ENCODE results near the gene C2. TPM values are rescaled to one million over a fixed set of nuclear protein-coding genes. Genes with fewer than 3 reads are reported as not detected.

The C2 gene
- total and polyA plus RNA-seq, 4 donors: 5.6 to 46.6 (median 18.7) TPM

DNA sequence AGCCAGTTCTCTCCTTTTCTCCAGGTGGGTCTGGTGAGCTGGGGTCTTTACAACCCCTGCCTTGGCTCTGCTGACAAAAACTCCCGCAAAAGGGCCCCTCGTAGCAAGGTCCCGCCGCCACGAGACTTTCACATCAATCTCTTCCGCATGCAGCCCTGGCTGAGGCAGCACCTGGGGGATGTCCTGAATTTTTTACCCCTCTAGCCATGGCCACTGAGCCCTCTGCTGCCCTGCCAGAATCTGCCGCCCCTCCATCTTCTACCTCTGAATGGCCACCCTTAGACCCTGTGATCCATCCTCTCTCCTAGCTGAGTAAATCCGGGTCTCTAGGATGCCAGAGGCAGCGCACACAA lies 17.6 kb downstream of the C2 start:
- Histone ChIP-seq H3K9me3 (ENCODE audit: control insufficient read depth, low read length) (no peaks in the 10 kb centered on the region), H3K4me3 (ENCODE audit: low read length in 2 of 2) (no peak overlapping the region), H3K27ac (ENCODE audit: low read depth in 1 of 2, low read length in 2 of 2) (peak overlapping the region in 1 of 2 donors; percentile 73), H3K4me1 (ENCODE audit: control insufficient read depth in 1 of 2, insufficient read depth in 2 of 2, low read length in 2 of 2) (no peaks in the 10 kb centered on the region), H3K36me3 (ENCODE audit: control insufficient read depth in 1 of 2, insufficient read depth in 2 of 2, low read length in 1 of 2) (no peaks in the 10 kb centered on the region), H3K27me3 (ENCODE audit: control insufficient read depth in 1 of 2, insufficient read depth in 2 of 2, low read length in 1 of 2) (no peaks in the 10 kb centered on the region)
- DNase-seq (no peak), ATAC-seq (ENCODE audit: low FRiP score) (no peak)
- 47 to 55% methylated on average over 9 of the region's 9 CpGs for WGBS, 2 donors
- intact Hi-C loops (cut with DNase I): loop anchor here in 1 of 2 donors (5.0 kb wide), 1 partner anchor 43 kb away; the partner anchor contains the start of gene ZBTB12

DNA sequence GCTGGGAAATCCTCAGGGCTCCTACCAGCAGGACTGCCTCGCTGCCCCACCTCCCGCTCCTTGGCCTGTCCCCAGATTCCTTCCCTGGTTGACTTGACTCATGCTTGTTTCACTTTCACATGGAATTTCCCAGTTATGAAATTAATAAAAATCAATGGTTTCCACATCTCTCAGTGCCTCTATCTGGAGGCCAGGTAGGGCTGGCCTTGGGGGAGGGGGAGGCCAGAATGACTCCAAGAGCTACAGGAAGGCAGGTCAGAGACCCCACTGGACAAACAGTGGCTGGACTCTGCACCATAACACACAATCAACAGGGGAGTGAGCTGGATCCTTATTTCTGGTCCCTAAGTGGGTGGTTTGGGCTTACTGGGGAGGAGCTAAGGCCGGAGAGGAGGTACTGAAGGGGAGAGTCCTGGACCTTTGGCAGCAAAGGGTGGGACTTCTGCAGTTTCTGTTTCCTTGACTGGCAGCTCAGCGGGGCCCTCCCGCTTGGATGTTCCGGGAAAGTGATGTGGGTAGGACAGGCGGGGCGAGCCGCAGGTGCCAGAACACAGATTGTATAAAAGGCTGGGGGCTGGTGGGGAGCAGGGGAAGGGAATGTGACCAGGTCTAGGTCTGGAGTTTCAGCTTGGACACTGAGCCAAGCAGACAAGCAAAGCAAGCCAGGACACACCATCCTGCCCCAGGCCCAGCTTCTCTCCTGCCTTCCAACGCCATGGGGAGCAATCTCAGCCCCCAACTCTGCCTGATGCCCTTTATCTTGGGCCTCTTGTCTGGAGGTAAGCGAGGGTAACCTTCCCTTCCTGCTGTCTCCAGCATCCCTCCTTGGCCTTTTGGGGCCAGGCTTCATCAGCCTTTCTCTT lies 18.2 kb downstream of the C2 start, which contains the start of gene CFB:
CFB (plus strand) TSS at position 589 of the 863 bp plus-strand sequence; CDS start at position 716, 127 bp downstream.
- H3K36me3 ChIP-seq (ENCODE audit: control insufficient read depth in 1 of 2, insufficient read depth in 2 of 2, low read length in 1 of 2): no peaks in the 10 kb centered on the region
- no peaks in the 10 kb centered on the region for H3K4me1 ChIP-seq (ENCODE audit: control insufficient read depth in 1 of 2, insufficient read depth in 2 of 2, low read length in 2 of 2)
- intact Hi-C loops (cut with DNase I): loop anchor here in 1 of 2 donors (5.0 kb wide), 1 partner anchor 43 kb away; the partner anchor contains the start of gene ZBTB12
- H3K9me3 ChIP-seq (ENCODE audit: control insufficient read depth, low read length): no peaks in the 10 kb centered on the region
- DNase-seq (peak; percentile 93 to 95), ATAC-seq (ENCODE audit: low FRiP score) (peak; percentile 88)
- 22 to 29% methylated on average over 11 of the region's 11 CpGs for WGBS, 2 donors
- peak within 1 kb of the TSS; percentile 36 to 85 for H3K27ac ChIP-seq (ENCODE audit: low read depth in 1 of 2, low read length in 2 of 2)
- H3K4me3 ChIP-seq (ENCODE audit: low read length in 2 of 2): no peak within 1 kb of the TSS
- no peaks in the 10 kb centered on the region for H3K27me3 ChIP-seq (ENCODE audit: control insufficient read depth in 1 of 2, insufficient read depth in 2 of 2, low read length in 1 of 2)

DNA sequence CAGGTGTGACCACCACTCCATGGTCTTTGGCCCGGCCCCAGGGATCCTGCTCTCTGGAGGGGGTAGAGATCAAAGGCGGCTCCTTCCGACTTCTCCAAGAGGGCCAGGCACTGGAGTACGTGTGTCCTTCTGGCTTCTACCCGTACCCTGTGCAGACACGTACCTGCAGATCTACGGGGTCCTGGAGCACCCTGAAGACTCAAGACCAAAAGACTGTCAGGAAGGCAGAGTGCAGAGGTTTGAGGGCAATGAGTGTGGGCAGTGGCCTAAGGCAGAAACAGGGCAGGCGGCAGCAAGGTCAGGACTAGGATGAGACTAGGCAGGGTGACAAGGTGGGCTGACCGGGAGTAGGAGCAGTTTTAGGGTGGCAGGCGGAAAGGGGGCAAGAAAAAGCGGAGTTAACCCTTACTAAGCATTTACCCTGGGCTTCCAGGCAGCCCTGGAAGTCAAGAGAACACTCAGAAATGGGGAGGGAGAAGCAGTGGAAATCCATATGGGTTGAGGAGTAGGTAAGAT lies 18.9 kb downstream of the C2 start:
- H3K9me3 ChIP-seq (ENCODE audit: control insufficient read depth, low read length): no peaks in the 10 kb centered on the region
- H3K4me3 ChIP-seq (ENCODE audit: low read length in 2 of 2): no peak overlapping the region
- H3K27ac ChIP-seq (ENCODE audit: low read depth in 1 of 2, low read length in 2 of 2): peak overlapping the region; percentile 36 to 85
- H3K4me1 ChIP-seq (ENCODE audit: control insufficient read depth in 1 of 2, insufficient read depth in 2 of 2, low read length in 2 of 2): no peaks in the 10 kb centered on the region
- intact Hi-C loops (cut with DNase I): loop anchor here in 1 of 2 donors (5.0 kb wide), 1 partner anchor 44 kb away; the partner anchor contains the start of gene ZBTB12
- ATAC-seq (ENCODE audit: low FRiP score) (no peak), DNase-seq (peak in 1 of 2 donors; percentile 48)
- no peaks in the 10 kb centered on the region for H3K36me3 ChIP-seq (ENCODE audit: control insufficient read depth in 1 of 2, insufficient read depth in 2 of 2, low read length in 1 of 2)
- H3K27me3 ChIP-seq (ENCODE audit: control insufficient read depth in 1 of 2, insufficient read depth in 2 of 2, low read length in 1 of 2): no peaks in the 10 kb centered on the region
- 80 to 81% methylated on average over 11 of the region's 11 CpGs for WGBS, 2 donors

DNA sequence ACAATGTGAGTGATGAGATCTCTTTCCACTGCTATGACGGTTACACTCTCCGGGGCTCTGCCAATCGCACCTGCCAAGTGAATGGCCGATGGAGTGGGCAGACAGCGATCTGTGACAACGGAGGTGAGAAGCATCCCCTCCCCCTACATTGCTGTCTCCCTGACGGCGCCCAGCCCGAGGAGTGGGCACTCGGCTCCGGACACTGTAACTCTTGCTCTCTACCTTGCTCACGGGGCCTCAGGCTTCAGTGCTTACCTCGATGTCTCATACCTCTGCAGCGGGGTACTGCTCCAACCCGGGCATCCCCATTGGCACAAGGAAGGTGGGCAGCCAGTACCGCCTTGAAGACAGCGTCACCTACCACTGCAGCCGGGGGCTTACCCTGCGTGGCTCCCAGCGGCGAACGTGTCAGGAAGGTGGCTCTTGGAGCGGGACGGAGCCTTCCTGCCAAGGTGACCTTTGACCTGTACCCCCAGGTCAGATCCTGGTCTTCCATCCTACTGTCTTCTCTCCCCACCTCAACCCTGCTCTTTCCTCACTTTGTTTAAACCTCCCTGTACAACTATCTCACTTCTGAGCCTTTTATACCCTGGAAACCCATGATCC lies 19.7 kb downstream of the C2 start:
- Histone ChIP-seq H3K27me3 (ENCODE audit: control insufficient read depth in 1 of 2, insufficient read depth in 2 of 2, low read length in 1 of 2) (no peaks in the 10 kb centered on the region), H3K9me3 (ENCODE audit: control insufficient read depth, low read length) (no peaks in the 10 kb centered on the region), H3K27ac (ENCODE audit: low read depth in 1 of 2, low read length in 2 of 2) (no peak overlapping the region), H3K4me1 (ENCODE audit: control insufficient read depth in 1 of 2, insufficient read depth in 2 of 2, low read length in 2 of 2) (no peaks in the 10 kb centered on the region), H3K36me3 (ENCODE audit: control insufficient read depth in 1 of 2, insufficient read depth in 2 of 2, low read length in 1 of 2) (peaks cover 0 to 2% of the 10 kb centered on the region in 2 donors), H3K4me3 (ENCODE audit: low read length in 2 of 2) (no peak overlapping the region)
- WGBS, 2 donors: 85 to 86% methylated on average over 24 of the region's 24 CpGs
- ATAC-seq (ENCODE audit: low FRiP score) (no peak), DNase-seq (peak; percentile 40 to 74)
- intact Hi-C loops (cut with DNase I): loop anchor here in 1 of 2 donors (5.0 kb wide), 1 partner anchor 45 kb away; the partner anchor contains the start of gene ZBTB12

DNA sequence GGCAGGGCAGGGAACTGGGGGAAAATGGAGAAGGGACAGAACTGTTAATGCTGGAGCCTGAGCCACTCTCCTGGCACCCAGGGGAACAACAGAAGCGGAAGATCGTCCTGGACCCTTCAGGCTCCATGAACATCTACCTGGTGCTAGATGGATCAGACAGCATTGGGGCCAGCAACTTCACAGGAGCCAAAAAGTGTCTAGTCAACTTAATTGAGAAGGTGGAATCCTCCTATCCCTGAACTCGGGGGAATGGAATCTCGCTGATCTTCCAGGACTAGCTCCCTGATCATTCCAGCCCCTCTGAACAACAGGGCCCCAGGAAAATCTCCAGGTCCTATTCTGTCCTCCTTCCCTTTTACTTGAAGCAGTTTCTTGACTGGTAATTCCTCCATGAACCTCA lies 20.3 kb downstream of the C2 start:
- 78 to 84% methylated on average over 4 of the region's 4 CpGs for WGBS, 2 donors

DNA sequence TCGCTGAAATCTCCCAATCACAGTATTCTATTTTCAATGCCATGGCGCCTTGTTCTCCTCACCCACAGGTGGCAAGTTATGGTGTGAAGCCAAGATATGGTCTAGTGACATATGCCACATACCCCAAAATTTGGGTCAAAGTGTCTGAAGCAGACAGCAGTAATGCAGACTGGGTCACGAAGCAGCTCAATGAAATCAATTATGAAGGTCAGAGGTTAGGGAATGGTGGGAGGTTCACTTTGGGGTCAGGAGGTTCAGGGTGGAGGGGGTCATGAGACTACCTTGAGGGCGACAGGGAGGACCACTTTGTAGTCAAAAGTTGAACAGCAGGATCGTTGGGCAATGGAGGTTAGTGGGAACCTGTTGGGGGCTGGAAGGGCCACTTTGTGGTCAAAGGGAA lies 20.8 kb downstream of the C2 start:
- Histone ChIP-seq H3K4me1 (ENCODE audit: control insufficient read depth in 1 of 2, insufficient read depth in 2 of 2, low read length in 2 of 2) (no peaks in the 10 kb centered on the region), H3K27me3 (ENCODE audit: control insufficient read depth in 1 of 2, insufficient read depth in 2 of 2, low read length in 1 of 2) (no peaks in the 10 kb centered on the region), H3K9me3 (ENCODE audit: control insufficient read depth, low read length) (no peaks in the 10 kb centered on the region), H3K4me3 (ENCODE audit: low read length in 2 of 2) (no peak overlapping the region), H3K36me3 (ENCODE audit: control insufficient read depth in 1 of 2, insufficient read depth in 2 of 2, low read length in 1 of 2) (peaks cover 0 to 4% of the 10 kb centered on the region in 2 donors), H3K27ac (ENCODE audit: low read depth in 1 of 2, low read length in 2 of 2) (no peak overlapping the region)
- 76 to 78% methylated on average over 5 of the region's 5 CpGs for WGBS, 2 donors
- peak; percentile 14 to 20 for DNase-seq
- no peak for ATAC-seq (ENCODE audit: low FRiP score)
- intact Hi-C loops (cut with DNase I): loop anchor here in 1 of 2 donors (5.0 kb wide), 1 partner anchor 46 kb away; the partner anchor contains the start of gene ZBTB12

More for the DNA sequence above, 20.3 kb downstream of the C2 start:
- peaks cover 0 to 2% of the 10 kb centered on the region in 2 donors for H3K36me3 ChIP-seq (ENCODE audit: control insufficient read depth in 1 of 2, insufficient read depth in 2 of 2, low read length in 1 of 2)
- H3K4me3 ChIP-seq (ENCODE audit: low read length in 2 of 2): no peak overlapping the region
- intact Hi-C loops (cut with DNase I): loop anchor here in 1 of 2 donors (5.0 kb wide), 1 partner anchor 46 kb away; the partner anchor contains the start of gene ZBTB12
- H3K27ac ChIP-seq (ENCODE audit: low read depth in 1 of 2, low read length in 2 of 2): no peak overlapping the region
- H3K27me3 ChIP-seq (ENCODE audit: control insufficient read depth in 1 of 2, insufficient read depth in 2 of 2, low read length in 1 of 2): no peaks in the 10 kb centered on the region
- ATAC-seq (ENCODE audit: low FRiP score) (no peak), DNase-seq (peak; percentile 3 to 48)
- H3K9me3 ChIP-seq (ENCODE audit: control insufficient read depth, low read length): no peaks in the 10 kb centered on the region
- no peaks in the 10 kb centered on the region for H3K4me1 ChIP-seq (ENCODE audit: control insufficient read depth in 1 of 2, insufficient read depth in 2 of 2, low read length in 2 of 2)

DNA sequence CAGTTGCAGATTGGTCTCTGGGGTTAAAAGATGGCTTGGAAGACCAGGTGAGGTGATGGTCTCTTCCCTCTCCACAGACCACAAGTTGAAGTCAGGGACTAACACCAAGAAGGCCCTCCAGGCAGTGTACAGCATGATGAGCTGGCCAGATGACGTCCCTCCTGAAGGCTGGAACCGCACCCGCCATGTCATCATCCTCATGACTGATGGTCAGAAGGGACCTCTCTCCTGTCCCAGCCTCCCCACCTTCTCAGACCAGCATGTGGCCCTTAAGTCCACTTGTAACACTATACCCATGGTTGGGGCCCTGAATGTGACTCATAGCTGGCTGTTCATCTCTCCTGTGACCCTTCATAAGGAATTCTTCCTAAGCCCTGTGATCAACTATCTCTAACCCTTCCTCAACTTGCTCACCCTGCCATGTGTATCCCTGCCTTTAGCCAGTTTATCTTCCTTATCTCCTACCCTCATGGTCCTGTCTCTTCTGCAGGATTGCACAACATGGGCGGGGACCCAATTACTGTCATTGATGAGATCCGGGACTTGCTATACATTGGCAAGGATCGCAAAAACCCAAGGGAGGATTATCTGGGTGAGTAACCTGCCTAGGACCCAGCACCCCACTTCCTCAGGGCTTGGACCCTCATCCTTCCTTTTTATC lies 21.4 kb downstream of the C2 start:
- Histone ChIP-seq H3K27me3 (ENCODE audit: control insufficient read depth in 1 of 2, insufficient read depth in 2 of 2, low read length in 1 of 2) (no peaks in the 10 kb centered on the region), H3K4me1 (ENCODE audit: control insufficient read depth in 1 of 2, insufficient read depth in 2 of 2, low read length in 2 of 2) (no peaks in the 10 kb centered on the region), H3K4me3 (ENCODE audit: low read length in 2 of 2) (no peak overlapping the region), H3K9me3 (ENCODE audit: control insufficient read depth, low read length) (no peaks in the 10 kb centered on the region), H3K27ac (ENCODE audit: low read depth in 1 of 2, low read length in 2 of 2) (no peak overlapping the region), H3K36me3 (ENCODE audit: control insufficient read depth in 1 of 2, insufficient read depth in 2 of 2, low read length in 1 of 2) (peaks cover 0 to 4% of the 10 kb centered on the region in 2 donors)
- intact Hi-C loops (cut with DNase I): loop anchor here in 1 of 2 donors (5.0 kb wide), 1 partner anchor 47 kb away; the partner anchor contains the start of gene ZBTB12
- ATAC-seq (ENCODE audit: low FRiP score) (no peak), DNase-seq (peak; percentile 38 to 64)
- WGBS, 2 donors: 84 to 86% methylated on average over 6 of the region's 6 CpGs
